GM04503 (cell line): ENCODE results near the gene SCARF1.

Experiments
- DNase-seq: peaks from one replicate; pipeline ENCODE4 v3.0.0-alpha.2; 2012; ENCODE audit warnings: low read depth

SCARF1 gene

DNA sequence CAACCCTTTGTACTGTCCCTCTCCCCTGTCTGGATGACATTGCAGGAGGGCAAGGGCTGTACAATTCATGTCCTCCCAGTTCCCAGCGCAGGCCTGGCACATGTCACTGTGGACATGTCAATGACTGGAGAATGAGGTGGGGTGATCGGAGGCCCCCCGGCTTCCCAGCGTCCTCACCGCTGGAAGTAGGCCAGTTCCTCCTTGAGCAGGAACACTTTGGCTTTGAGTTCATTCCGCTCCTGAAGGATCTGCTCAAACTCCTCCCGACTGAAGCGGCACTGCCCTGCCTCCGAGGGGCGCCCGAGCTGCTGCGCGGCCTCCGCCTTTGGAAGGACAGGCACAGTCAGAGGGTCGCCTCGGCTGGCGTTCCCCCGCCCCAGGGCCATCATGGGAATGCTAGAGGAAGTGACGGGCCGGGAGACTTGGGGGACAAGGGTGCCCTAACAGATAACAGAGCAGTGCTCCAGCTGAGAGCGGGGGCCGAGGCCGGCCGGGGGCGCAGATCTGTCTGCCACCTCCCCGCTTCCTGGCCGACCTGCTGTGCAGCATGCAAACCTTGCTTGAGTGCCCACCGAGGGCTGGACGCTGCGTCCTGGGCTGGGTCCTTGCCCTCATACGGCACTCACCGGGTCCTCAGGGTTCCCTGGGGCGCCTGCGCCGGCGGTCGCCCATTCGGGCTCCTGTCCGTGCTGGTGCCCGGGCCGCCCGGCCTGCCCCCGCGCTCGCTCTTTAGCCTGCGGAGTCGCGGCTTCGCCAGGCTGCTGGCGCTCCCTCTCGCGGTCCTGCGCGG, 2.8 kb upstream of the SCARF1 start:
- DNase-seq = no peak

DNA sequence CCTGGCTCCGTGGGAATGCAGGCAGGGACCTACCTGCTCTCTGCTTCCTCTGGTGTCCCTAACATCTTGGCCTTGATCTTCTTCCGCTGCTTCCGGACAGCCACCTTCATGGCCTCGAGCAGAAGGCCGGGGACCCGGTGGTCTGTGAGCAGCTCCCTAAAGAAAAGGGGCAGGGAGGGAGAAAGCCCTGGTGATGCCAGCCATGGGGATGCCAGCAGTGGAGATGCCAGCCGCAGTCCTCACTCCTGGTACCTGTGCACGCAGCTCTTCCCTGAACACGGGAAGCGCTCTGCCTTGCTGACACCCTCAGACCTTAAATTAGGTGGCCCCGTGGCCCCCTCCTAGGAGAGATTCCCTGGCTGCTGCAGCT, 2.3 kb upstream of the SCARF1 start:
- DNase-seq = no peak

DNA sequence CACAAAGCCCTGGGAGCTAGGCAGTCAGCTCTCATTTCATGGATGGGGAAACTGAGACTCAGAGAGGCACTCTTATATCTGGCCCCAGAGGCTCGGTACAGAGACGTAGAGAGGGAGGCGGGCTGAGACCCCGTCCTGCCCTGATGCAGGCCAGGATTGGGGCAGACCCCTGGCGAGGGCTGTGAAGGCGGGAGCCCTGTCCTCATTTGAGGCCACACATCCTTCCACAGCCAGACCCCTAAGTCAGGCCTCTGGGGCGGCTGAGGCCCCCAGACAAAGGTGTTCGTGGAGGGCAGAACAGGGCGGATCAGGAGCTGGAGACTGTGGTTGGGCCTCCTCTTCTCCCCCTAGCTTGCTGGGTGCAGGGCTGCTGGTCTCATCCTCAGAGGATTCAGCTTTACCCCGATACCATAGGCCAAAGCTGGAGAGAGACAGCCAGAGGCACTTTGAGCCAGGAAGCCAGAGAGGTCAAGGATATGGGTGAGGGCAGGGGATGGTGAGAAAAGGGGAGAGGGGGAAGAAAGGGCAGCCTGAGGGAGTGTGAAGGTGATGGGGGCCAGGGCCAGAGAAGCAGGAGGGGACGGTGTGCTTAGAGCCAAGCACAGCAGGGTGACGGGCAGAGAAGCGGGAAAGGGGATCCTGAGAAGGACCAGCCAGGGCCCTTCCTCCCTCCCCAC, 805 bp upstream of the SCARF1 start:
- no peak for DNase-seq

DNA sequence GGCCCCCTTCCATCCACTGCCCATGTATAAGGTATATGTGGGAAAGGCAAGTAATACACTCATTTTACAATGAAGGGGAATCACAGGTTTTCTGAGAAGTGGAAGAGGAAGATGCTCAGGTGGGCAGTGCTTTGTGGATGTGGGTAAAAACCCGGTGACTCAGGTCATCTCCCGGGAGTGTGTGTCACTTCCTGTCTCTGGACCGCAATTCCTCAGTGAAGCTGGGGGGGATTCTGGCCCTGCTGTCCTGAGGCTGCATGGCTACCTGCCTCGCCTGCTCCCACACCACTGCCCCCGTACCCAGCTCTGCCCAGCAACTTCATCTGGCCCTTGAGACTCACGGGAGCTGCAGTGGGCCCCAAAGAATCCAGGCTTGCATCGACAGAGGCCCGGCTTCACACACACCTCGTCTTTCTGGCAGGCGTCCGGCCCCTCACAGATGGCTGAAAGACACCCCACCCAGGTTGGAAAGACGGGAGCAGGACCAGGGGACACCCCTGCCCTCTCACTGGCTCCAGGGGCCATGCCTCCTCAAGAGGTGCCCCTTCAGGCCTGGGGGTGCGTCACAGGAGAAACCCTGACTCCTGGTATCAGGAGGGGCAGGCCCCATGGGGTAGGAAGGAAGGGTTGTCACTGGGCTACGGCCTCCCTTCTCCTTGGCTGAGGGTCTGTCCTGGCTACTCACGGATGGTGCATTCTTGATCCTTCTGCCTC, 882 bp downstream of the SCARF1 start:
- DNase-seq = no peak

DNA sequence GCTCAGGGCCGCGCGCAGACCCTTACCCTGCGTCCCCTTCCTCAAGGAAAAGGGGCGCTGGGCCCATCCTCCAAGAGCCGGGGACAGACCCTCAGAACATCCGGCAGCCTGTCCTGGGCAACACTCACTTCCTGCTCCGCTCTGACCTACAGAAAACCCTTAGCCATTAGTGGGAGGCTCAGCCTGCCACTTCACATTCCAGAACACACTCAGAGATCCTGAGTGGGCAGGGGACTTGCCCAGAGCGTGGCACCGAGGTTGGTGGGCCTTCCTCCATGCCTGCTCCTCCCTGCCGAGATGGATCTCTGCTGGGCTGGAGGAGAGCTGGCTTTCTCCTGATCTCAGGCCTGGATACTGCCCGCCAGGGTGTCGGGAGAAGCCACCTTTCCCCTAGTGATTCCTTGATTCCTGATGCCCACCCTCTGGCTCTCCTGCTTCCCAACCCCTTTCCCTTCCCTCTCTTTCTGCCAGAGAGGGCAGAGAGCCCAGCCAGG, 1.5 kb downstream of the SCARF1 start:
- DNase-seq = no peak

DNA sequence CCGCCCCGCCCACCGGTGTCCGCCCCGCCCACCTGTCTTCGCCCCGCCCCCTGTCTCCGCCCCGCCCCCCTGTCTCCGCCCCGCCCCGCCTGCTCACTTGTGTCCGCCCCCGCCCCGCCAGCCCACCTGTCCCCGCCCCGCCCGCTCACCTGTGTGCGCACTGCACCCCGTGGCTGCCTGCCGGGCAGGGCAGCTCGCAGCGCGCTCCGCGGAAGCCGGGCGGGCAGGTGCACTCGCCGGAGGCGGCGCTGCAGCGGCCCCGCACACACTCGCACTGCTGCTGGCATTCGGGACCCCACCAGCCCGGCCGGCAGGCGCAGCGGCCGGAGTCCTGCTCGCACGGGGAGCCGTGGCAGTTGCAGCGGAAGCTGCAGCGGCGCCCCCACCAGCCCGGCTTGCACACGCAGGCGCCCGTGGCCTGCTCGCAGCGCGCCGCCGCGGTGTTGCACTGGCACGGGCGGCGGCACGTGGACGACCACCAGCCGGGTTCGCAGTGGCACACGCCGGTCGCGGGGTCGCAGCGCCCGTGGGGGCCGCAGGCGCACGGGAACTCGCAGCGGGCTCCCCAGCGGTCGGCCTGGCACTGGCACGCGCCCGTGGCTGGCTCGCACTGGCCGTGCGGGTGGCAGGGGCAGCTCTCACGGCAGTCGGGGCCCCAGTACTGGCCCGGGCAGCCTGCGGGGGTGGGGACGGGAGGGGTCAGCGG, 2.1 kb downstream of the SCARF1 start:
- DNase-seq = no peak

DNA sequence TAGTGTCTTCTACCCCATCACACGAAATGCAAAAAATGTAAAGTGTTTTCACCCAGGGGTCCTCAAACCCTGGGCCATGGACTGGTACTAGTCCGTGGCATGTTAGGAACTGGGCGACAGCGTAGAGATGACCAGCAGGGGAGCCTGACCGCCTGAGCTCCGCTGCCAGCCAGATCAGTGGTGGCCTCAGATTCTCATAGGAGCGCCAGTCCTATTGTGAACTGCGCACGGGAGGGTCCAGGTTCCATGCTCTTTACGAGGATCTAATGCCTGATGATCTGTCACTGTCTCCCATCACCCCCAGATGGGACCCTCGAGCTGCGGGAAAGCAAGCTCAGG, 4.5 kb downstream of the SCARF1 start:
- no peak for DNase-seq

DNA sequence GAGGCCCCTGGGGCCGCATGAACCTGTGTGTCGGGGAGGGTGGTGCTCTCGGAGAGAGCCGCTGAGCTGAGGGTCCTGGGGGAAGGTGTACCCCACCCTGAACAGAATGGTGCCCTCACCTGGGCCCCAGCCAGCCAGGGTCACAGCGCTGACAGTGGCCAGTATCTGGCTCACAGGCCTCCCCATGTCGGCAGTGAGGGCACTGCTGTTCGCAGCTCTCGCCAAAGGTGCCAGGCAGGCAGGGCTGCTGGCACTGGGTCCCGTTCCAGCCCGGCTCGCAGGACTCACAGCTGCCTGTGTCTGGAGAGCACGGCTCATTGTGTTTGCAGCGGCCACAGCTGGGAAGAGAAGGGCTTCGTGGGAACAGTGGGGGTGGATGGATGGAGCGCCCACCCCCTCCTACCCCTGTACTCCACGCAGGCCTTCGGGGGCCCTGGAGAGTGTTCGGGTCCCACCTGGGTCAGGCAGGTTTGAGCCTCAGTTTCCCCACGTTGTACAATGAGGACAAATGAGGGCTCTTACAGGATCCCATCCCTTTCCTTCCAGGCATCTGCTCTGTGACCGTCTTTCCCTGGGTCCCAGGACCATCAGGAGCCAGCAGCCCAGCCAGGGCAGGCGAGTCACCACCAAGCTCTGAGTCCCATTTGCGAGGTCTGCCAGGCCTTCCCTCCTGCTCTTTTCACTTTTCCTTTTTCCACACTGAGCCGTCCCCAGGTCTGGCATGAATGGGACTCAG, 5.0 kb downstream of the SCARF1 start:
- no peak for DNase-seq

DNA sequence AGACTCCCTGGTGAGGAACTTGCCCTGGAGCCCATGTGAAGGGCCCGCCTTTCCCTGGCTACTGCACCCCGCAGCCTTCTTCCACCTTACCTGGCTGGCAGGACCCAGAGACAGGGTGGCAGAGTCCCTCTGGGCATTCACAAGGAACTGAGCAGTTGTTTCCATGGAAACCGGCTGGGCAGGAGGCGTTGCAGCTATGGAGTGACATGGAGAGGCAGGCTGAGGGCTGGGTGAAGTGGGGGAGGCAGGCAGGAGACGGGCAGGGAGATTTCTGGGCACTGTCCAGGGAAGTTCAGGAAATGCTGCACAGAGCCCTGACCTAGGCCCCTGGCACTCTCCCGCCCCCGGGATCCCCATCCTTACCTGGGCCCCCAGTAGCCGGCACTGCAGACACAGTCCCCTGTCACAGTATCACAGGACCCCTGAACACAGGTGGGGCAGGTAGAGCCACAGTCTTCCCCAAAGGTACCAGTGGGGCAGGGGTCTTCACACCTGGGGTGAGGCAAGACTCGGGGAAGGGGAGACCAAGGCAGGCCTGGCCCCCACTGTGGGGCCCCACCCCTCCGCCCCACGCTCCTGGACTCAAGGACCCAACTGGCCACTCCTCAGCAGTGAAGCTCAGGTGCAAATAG, 5.9 kb downstream of the SCARF1 start:
- no peak for DNase-seq

DNA sequence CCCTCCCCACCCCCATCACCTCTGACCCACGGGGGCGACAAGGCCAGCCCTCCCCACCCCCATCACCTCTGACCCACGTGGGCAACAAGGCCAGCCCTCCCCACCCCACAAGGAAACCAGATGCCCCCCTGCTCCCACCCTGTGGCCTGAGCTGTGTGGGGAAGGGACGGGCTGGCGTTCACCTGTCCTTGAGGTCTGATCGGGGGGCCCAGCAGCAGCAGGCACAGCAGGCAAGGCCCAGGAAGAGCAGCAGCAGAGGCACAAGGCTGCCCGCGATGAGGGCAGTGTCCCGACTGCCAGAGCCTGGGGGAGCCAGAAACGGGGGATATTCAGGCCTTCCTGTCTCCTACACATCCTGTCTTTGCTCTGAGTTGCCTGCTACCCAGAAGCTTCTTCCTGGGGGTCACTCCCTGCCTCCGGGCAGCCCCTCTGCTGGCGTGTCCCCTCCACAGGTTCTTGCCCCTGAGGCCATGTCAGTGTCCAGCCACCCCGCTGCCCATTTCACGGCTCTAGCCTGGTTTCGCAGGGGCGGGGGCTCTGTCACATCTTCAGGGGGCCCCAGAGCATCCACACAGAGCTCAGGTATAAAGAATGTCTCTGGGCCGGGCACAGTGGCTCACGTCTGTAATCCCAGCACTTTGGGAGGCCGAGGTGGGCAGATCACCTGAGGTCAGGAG, 6.8 kb downstream of the SCARF1 start:
- no peak for DNase-seq

DNA sequence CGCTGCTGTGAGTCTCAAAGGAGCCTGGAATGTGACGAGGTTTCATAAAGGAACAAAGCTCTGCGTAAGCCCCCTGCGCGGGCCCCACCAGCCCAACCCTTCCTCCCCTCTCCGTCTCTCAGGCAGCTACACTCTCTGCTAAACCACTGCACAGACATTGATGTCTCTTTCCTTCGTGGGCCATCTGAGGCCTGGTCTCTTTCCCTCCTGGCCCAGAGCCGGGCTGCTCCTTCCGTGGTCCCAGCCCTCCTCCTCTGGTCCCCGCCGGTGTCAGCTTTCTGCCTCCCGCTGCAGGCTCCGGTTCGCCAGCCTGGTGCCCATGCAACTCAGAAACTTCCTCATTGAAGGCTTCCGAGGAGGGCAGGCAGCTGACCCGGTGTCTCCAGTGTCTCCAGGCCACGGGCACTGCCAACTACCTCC, 7.4 kb downstream of the SCARF1 start:
- no peak for DNase-seq

DNA sequence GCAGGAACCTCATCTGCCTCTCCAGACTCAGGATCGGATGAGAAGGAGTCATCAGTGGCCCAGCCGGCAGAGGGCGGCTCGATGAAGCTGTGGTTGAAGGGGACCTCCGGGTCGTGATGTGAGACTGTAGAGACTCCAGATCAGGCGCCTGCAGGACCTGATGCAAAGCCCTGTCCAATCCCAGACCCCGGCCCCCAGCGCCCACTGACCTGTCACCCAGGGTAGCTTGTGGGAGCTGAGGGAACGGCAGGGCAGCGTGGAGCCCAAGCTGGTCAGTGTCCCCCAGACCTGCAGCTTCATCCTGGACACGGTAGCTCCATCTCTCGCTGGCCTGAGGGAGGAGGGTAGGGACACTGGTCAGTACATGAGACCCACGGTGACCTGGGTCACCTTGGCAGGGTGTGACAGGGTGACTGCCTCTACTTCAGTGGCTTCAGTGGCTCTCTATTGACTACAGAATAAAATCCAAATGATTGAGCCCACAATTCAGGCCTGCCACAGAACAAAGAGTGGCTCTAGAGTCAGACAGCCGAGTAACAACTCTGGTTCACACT, 8.7 kb downstream of the SCARF1 start:
- DNase-seq = no peak

DNA sequence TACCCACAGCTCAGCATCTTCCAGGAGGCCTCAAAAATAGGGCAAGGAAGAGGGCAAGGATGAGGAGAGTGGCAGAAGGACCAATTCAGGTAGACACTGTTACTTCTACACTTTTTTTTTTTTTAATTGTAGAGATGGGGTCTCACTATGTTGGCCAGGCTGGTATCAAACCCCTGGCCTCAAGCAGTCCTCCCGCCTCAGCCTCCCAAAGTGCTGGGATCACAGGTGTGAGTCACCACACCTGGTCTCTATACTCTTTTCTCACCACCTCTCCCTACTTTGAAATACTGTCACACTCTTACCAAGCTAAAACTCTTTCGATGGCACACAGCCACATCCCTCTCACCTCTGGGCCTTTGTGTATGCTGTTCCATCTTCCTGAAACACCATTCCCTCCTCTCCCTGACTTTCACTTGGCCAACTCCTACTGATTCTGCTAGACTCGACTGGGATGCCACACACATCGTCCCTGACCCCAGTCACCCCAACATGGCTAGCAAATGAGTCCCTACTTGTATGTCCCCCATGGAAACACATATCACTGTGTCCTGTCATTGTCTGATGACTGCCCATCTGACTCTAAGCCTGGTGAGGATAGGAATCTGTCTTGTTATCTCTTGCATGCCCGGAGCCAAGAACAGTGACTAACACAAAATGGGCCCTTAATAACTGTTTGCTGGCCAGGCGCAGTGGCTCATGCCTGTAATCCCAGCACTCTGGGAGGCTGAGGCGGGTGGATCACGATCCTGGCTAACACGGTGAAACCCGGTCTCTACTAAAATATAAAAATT, 9.7 kb downstream of the SCARF1 start:
- no peak for DNase-seq

DNA sequence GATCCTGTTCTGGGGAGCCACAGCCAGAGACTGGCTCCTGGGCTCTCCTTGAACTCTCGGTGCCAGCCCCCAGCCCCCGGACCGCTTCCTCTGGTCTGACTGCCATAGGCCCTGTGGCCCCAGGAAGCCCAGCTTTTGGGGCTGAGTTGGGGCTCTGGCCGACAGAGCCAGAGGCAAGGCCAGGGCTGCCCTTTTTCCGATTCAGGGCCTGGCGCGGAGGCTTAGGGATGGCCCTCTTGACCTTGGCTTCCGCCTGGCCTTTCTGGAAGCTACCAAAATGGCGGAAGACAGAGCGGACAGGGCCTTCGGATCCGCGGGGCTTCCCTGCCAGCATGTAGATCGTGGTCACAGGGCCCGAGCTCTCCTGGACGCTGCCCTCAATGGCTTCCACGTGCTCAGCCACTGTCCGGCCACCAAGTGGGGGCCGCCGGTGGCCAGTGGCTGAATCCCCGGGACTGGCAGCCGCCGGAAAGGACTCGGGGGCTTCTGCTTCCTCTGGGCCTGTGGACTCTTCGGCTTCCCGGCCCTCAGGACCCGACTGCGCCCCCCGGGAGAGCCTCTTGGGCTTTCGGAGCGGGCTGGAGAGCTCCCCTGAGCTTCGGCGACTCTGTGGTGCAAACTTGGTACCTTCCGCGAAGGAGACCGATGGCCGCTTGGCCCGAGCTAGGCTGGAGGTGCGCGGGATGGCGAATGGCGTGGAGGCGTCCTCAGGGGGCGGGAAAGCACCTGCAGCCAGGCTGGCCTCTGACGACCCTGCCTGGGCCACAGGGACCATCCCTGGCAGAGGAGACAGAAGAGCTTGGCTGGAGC, 10.5 kb downstream of the SCARF1 start:
- DNase-seq = no peak

DNA sequence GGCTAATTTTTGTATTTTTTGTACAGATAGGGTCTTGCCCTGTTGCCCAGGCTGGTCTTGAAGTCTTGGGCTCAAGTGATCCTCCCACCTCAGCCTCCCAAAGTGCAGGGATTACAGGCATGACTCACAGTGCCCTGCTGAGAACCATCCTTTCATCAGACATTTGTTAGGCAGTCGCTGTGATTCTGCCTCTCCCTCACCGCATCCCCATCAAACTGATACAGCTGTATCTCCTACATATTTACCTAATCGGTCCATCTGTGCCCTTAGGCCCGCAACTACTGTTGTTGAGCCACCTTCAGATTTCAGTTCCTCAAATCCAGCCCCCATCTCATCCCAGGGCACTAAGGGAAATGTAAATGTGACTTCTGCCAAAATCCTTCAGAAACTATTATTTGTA, 14.9 kb downstream of the SCARF1 start:
- no peak for DNase-seq

DNA sequence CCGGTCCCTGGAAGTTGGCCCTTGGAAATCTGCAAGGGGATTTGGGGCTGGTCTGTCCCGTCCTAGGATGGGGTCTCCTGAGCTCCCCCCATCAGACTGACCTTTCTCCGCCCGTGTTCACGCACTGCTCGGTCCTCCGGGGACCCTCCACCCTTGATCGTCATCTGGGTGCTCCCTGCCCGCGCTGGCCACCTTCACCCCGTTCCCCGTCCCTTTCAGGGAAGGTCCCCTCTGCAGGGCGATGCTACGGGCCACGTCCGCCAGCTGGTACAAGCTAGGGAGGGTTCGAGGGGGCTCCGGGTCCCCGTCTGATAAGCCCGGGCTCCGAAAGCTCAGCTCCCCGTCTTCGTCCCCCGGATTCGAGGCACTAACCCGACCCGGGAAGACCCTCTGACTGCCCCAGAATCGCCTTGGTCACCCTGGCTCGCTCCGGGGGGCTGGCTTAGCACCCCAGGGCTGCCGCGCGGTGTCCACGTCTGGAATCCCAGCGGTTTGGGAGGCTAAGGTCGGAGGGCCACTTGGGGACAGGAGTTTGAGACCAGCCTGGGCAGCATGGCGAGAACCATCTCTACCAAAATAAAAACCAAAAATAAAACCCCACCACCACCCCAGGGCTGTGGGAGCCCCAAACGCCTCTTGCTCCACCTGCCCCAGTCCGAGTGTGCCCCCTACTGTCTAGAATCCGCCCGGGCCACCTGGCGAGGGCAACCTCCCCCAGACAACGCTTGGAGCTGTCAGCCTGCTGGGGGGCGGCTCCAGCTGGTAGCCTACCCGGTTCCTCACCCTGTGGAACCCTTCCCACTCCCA, 15.8 kb downstream of the SCARF1 start:
- no peak for DNase-seq

DNA sequence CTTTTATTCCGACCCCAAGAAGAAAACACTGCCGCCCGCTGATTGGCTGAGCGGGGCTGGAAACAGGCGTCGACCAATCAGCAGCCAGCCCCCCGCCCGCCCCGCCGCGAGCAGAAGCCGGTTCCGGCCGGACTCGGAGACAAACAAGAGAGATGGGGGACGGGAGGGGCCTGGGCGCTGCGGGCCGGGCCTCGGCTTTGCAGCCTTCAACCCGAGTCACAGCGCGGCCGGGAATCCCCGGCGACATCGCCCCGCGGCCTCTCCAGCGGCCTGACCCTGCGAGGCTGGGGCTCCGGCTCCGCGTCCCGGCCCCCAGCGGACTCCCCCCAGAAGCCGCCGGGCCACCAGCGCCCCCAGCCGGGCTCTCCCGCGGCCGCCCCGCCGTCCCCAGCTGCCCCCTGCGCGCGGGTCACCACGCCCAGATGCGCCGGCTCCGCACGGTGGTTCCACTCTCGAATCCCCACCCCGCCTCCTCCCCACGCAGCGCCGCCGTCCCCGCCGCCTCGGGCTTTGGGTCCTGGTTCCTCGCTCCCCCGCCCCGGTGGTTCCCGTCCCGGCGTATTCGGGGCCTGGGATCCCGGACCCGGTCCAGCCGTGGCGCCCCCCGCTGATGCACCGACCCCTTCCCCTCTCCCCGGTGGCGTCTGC, 16.6 kb downstream of the SCARF1 start:
- peak; percentile 61 for DNase-seq
